Vagina (tissue), 2 donors: ENCODE measurements around the gene EIF5AL1. TPM values are rescaled to one million over a fixed set of nuclear protein-coding genes. Genes with fewer than 3 reads are reported as not detected.
"Not testable (repeated sequence)": the region's sequence is repeated elsewhere in the genome, so short reads cannot be mapped to it uniquely, and the experiment has no call there.

Experiments
- DNase-seq, 2 donors: peaks; one replicate each; pipeline ENCODE4 v3.0.0-alpha.2; 2017; ENCODE audit errors: extremely low spot score in 2 of 2
- H3K27ac ChIP-seq: fragments of 200-600 bp; sonication (generic); one replicate; pipeline ENCODE4 v1.5.1; 2019
- H3K27me3 ChIP-seq: fragments of 200-600 bp; sonication (generic); one replicate; pipeline ENCODE4 v1.5.1; 2019
- H3K36me3 ChIP-seq, 2 donors: fragments of 200-600 bp; sonication (generic); one replicate each; pipeline ENCODE4 v1.5.1; 2017 to 2019
- H3K4me1 ChIP-seq: fragments of 200-600 bp; sonication (generic); one replicate; pipeline ENCODE4 v1.5.1; 2019
- H3K4me3 ChIP-seq, 2 donors: fragments of 200-600 bp; sonication (generic); 1 replicate in 1 of 2; 2 replicates in 1 of 2; pipeline ENCODE4 v1.5.1; 2016 to 2019
- H3K9me3 ChIP-seq: fragments of 200-600 bp; sonication (generic); one replicate; pipeline ENCODE4 v1.5.1; 2019
- CTCF ChIP-seq, 3 experiments: fragments of 450-650 bp in 2 of 3; fragments of 200-600 bp in 1 of 3; sonication (generic) in 1 of 3; IDR thresholded peaks; one replicate each; pipeline ENCODE4 v1.5.1; 2017 to 2019; ENCODE audit warnings: antibody characterized with exemption in 3 of 3, mild to moderate bottlenecking in 2 of 3, moderate library complexity in 2 of 3
- POLR2A ChIP-seq, 2 donors: fragments of 450-650 bp; IDR thresholded peaks; one replicate each; pipeline ENCODE4 v1.6.1; 2017; ENCODE audit warnings: antibody characterized with exemption in 2 of 2, mild to moderate bottlenecking in 2 of 2, moderate library complexity in 2 of 2
- POLR2AphosphoS5 ChIP-seq, 2 donors: sonication (generic); formaldehyde crosslinking; IDR thresholded peaks; one replicate each; pipeline ENCODE4 v1.9.0; 2017; ENCODE audit warnings: antibody characterized with exemption in 2 of 2, mild to moderate bottlenecking in 2 of 2, low read depth in 1 of 2; ENCODE audit not compliant: insufficient read depth in 1 of 2
- intact Hi-C: fragments of 100-400 bp; cut with DNase I; formaldehyde crosslinking; loops from one replicate; pipeline ENCODE4 v1.15.1; 2023
- total RNA-seq: library from RNA; depleted of rRNA; stranded (reverse); fragments of >200 nt; gene quantifications from one replicate; pipeline ENCODE4 v1.2.3, GENCODE V29; 2016

The EIF5AL1 gene
- total RNA-seq, 1 donor from 2014 or later, result not detected

DNA sequence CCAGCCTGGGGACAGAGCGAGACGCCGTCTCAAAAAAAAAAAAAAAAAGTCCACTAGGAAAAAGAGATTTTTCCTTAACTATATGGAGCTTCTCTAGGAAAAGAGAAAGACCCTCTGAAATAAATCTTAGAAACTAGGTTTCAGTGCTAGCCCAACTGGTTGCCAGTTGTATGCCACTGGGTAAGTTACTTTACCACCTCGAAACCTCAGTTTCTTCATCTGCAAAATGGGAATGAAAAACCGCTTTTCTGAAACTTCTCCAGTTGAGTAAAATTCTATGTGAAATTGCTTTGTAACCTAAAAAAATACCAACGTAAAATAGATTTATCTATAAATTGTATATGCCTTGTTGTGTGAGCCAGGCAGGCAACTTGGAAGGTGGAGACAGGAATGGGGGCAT is 16.5 kb upstream of the EIF5AL1 start:
- H3K27me3 ChIP-seq, result no peaks in the 10 kb centered on the region
- intact Hi-C loops, result no loop called here
- no peak overlapping the region for H3K27ac ChIP-seq
- H3K9me3 ChIP-seq, result no peaks in the 10 kb centered on the region
- H3K4me1 ChIP-seq, result no peaks in the 10 kb centered on the region
- no peak for TF ChIP-seq POLR2A (IDR thresholded peaks at IDR 0.05)
- no peak for TF ChIP-seq POLR2AphosphoS5 (IDR thresholded peaks at IDR 0.05; ENCODE audit: insufficient read depth in 1 of 2, low read depth in 1 of 2)
- TF ChIP-seq CTCF (IDR thresholded peaks at IDR 0.05), result no peak
- H3K4me3 ChIP-seq, result no peak overlapping the region
- H3K36me3 ChIP-seq, result no peaks in the 10 kb centered on the region
- no peak for DNase-seq

- Histone ChIP-seq H3K4me1 (no peaks in the 10 kb centered on the region), H3K27me3 (no peaks in the 10 kb centered on the region), H3K36me3 (no peaks in the 10 kb centered on the region), H3K27ac (no peak overlapping the region), H3K9me3 (no peaks in the 10 kb centered on the region), H3K4me3 (no peak overlapping the region)
- TF ChIP-seq CTCF (IDR thresholded peaks at IDR 0.05) (no peak), POLR2A (IDR thresholded peaks at IDR 0.05) (no peak), POLR2AphosphoS5 (IDR thresholded peaks at IDR 0.05; ENCODE audit: insufficient read depth in 1 of 2, low read depth in 1 of 2) (no peak)
- intact Hi-C loops, result no loop called here
- no peak for DNase-seq
Measured at GRCh38 chr10:79496896-79497295, 15.4 kb upstream of the EIF5AL1 start.

DNA sequence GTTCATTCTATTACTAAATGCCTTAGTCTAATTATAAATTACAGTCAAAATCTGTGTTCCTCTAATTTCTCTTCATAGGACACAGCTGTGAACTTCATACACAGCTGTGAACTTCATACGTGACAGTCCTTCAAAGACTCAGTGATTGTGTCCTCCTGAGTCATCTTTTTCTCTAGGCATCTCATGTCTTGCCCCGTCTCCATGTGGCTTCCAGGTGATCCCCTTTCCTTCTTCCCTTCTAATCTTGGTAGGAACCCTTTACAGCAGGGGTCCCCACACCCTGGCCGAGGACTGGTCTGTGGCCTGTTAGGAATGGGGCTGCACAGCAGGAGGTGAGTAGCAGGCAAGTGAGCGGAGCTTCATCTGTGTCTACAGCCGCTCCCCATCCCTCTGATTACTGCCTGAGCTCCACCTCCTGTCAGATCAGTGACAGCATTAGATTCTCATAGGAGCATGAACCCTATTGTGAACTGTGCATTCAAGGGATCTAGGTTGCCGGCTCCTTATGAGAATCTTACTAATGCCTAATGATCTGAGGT is 14.0 kb upstream of the EIF5AL1 start:
- Histone ChIP-seq H3K27ac (no peak overlapping the region), H3K27me3 (no peaks in the 10 kb centered on the region), H3K9me3 (no peaks in the 10 kb centered on the region), H3K4me1 (no peaks in the 10 kb centered on the region), H3K36me3 (no peaks in the 10 kb centered on the region), H3K4me3 (no peak overlapping the region)
- no peak for DNase-seq
- TF ChIP-seq POLR2A (IDR thresholded peaks at IDR 0.05) (no peak), POLR2AphosphoS5 (IDR thresholded peaks at IDR 0.05; ENCODE audit: insufficient read depth in 1 of 2, low read depth in 1 of 2) (no peak), CTCF (IDR thresholded peaks at IDR 0.05) (no peak)
- intact Hi-C loops, result no loop called here

DNA sequence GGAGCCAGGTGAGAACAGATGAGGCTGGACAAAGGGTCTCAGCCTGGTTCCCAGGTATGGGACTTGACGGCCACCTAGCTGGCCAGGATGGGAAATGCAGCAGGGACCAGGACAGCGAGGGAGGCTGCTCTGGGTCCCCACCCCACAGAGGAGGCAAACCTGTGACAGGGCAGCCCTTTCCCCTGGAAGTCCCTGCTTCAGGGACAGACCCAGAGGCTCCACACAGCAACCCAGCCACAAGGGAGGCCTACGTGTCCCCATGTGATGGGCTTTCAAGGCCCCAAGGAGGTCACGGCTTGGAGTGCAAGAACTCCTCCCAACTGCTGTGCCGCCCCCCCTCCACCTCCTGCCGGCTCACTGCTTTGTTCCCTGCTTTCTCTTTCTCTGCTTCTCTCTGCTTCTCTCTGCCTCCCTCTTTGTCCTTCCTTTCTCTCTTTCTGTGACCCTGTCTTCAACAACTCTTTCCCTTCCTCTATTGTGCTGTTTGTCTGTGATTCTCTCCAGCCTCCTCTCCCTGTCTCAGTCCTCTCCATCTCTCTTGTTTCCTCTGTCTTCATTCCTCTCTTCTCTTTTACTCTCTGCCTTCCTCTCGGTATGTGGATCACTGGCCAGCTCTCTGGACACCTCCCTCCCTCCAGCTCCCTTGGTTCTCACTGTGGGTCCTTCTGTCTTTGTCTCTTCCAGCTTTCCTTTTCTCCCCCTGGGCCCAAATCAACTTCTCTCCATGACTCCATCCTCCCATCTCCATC is 9.6 kb upstream of the EIF5AL1 start:
- no peaks in the 10 kb centered on the region for H3K9me3 ChIP-seq

GRCh38 chr10:79503787-79504186 is 8.5 kb upstream of the EIF5AL1 start:
- H3K36me3 ChIP-seq, H3K4me3 ChIP-seq, H3K4me1 ChIP-seq, H3K27ac ChIP-seq, H3K27me3 ChIP-seq, H3K9me3 ChIP-seq, DNase-seq, intact Hi-C loops: not testable (repeated sequence)

More for the DNA sequence above, 9.6 kb upstream of the EIF5AL1 start:
- H3K27me3 ChIP-seq, result no peaks in the 10 kb centered on the region
- no peaks in the 10 kb centered on the region for H3K4me1 ChIP-seq
- H3K4me3 ChIP-seq, result no peak overlapping the region
- intact Hi-C loops, result no loop called here
- TF ChIP-seq POLR2AphosphoS5 (IDR thresholded peaks at IDR 0.05; ENCODE audit: insufficient read depth in 1 of 2, low read depth in 1 of 2) (no peak), POLR2A (IDR thresholded peaks at IDR 0.05) (no peak), CTCF (IDR thresholded peaks at IDR 0.05) (peak in 1 of 3 experiments; percentile 39)
- no peak overlapping the region for H3K27ac ChIP-seq
- no peak for DNase-seq
- H3K36me3 ChIP-seq, result no peaks in the 10 kb centered on the region

GRCh38 chr10:79504483-79504882 is 7.8 kb upstream of the EIF5AL1 start:
- H3K4me3 ChIP-seq, H3K27ac ChIP-seq, DNase-seq, intact Hi-C loops, H3K9me3 ChIP-seq, H3K36me3 ChIP-seq, H3K27me3 ChIP-seq, H3K4me1 ChIP-seq: not testable (repeated sequence)

GRCh38 chr10:79505328-79505727 is 7.0 kb upstream of the EIF5AL1 start:
- H3K27ac ChIP-seq, H3K4me1 ChIP-seq, H3K27me3 ChIP-seq, H3K36me3 ChIP-seq, intact Hi-C loops, H3K4me3 ChIP-seq, H3K9me3 ChIP-seq: not testable (repeated sequence)
- DNase-seq, result peak in 1 of 2 donors; percentile 29
